ENCODE data around the gene UTS2.

- no peak for TF ChIP-seq RAD21 (conservative IDR thresholded peaks at IDR 0.05 in 1 of 2, IDR thresholded peaks at IDR 0.05 in 1 of 2)
- no peak for TF ChIP-seq POLR2A (IDR thresholded peaks at IDR 0.05; ENCODE audit: low read length)
Measured at GRCh38 chr1:7879228-7879627, 26.4 kb upstream of the UTS2 start.

All from A549 (cell line).